Esophagus muscularis mucosa (tissue), 3 donors: Measurements from ENCODE around the gene DIPK1A.

ENCODE experiments used
- CTCF ChIP-seq, 3 experiments: fragments of 200-600 bp in 2 of 3; fragments of 450-650 bp in 1 of 3; sonication (generic) in 2 of 3; IDR thresholded peaks; one replicate each; pipeline ENCODE4 v1.5.1; 2017 to 2019; ENCODE audit warnings: antibody characterized with exemption in 3 of 3, mild to moderate bottlenecking in 2 of 3, moderate library complexity in 1 of 3
- POLR2A ChIP-seq: fragments of 450-650 bp; IDR thresholded peaks from one replicate; pipeline ENCODE4 v1.6.1; 2017; ENCODE audit warnings: antibody characterized with exemption, moderate library complexity, mild to moderate bottlenecking, low read depth
- POLR2AphosphoS5 ChIP-seq, 2 donors: sonication (generic); formaldehyde crosslinking; IDR thresholded peaks; one replicate each; pipeline ENCODE4 v1.6.1; 2017; ENCODE audit warnings: antibody characterized with exemption in 2 of 2

- TF ChIP-seq CTCF (IDR thresholded peaks at IDR 0.05) (no peak), POLR2A (no peak), POLR2AphosphoS5 (IDR thresholded peaks at IDR 0.05) (no peak)
These were observed 126.6 kb downstream of the DIPK1A start for GRCh38 chr1:92834617-92835016.
